NCI-H1436 (cell line): ENCODE measurements around the gene DTNA.
"Not testable (repeated sequence)": the region's sequence is repeated elsewhere in the genome, so short reads cannot be mapped to it uniquely, and the experiment has no call there.

Experiments
- DNase-seq: peaks from one replicate; lab custom pipeline; 2025; lab: John Stamatoyannopoulos, UW

The DTNA gene

DNA sequence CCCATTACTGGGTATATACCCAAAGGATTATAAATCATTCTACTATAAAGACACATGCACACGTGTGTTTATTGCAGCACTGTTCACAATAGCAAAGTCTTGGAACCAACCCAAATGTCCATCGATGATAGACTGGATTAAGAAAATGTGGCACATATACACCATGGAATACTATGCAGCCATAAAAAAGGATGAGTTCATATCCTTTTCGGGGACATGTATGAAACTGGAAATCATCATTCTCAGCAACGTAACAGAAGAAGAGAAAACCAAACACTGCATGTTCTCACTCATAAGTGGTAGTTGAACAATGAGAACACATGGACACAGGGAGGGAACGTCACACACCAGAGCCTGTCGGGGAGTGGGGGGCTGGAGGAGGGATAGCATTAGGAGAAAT lies 15.6 kb downstream of the DTNA start:
- not testable (repeated sequence) for DNase-seq

DNA sequence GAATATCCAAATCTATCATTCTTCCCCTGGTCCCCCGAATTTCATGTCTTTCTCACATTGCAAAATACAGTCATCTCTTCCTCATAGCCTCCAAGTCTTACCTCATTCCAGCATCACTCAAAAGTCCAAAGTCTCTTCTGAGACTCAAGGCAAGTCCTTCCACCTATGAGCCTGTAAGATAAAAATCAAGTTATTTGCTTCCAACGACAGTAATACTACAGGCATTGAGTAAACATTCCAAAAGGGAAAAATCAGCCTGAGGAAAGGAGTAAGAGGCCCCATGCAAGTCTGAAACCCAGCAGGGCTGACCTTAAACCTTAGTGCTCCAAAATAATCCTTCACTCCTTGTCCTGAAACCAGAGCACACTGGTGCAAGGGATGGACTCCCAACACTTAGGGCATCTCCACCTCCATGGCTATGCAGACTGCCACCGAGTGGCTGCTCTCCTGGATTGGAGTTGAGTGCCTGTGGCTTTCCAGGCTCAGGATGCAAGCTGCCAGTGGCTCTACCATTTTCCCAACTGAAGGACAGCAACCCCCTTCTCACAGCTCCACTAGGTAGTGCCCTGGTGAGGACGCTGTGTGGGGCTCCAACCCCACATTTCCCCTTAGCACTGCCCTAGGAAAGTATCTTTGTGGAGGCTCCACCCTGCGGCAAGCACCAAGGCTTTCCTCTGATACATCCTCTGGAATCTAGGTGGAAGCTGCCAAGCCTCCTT lies 16.3 kb downstream of the DTNA start:
- no peak for DNase-seq

GRCh38 chr18:34729264-34729663 lies 19.2 kb downstream of the DTNA start:
- DNase-seq, result peak; percentile 16

DNA sequence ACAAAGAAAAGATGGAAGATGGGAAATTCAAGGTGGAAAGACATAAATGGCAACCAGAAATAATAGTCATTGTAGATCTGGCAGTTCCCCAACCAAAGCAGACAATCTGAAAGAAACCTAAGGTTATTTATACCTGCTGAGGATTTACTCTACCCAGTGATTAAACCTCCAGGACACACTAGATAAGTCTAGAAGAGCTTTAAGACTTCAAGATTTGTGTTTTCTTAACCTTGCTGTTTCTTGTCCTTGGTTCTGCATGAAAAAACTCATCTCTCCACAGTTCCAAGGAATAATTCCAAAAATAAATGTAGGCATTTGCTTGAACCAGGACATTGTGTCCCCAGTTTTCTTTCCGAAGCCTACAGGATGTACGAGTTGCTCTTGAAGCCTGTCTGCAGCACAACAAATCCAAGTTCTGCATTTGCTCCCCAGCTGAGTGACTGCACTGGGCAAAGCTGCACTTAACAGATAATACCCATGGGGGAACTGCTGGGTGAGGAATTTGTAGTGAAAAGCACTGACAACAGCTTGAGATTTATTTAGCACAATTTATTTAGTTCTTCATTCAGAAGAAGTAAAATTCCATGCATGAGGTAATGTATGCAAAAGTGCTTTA lies 19.8 kb downstream of the DTNA start:
- no peak for DNase-seq

- DNase-seq, result no peak
These were observed 20.7 kb downstream of the DTNA start for GRCh38 chr18:34730774-34731173.

DNA sequence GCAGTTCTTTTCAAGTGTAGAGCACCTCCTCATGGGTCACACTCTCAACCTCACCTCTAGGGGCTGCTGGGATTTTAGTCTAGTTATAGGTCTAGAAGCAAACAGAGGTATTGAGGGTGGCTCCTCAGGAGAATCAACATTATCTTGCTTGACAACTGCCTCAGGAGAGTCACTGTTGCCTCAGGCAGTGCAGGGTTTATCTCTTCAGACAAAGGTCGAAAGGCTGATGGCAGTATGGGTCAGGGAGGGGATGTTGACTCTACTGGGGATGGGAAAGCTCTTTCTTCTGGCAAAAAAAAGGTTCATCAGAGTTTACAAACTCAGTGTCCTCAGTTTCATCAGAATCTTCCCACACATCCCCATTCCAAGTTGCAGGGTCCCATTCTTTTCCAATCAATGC lies 24.0 kb downstream of the DTNA start:
- no peak for DNase-seq

DNA sequence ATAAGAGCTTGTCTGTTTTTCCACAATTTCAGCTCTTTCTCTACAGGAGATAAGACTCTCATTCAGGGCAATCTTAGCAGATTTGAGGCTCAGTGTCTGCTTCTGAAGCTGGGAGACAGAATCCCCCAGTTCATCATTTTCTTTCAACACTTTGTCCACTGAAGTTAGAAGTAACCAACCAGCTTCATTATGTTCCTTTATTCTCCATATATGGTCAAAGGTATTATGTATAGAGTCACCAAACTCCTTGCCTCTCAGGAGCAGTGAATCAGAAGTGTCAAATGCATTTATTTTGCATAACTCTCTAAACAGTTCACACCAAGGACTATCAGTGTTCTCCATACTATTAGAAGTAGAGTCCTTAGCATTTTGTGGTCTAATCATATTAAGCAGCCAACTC lies 24.4 kb downstream of the DTNA start:
- not testable (repeated sequence) for DNase-seq

DNA sequence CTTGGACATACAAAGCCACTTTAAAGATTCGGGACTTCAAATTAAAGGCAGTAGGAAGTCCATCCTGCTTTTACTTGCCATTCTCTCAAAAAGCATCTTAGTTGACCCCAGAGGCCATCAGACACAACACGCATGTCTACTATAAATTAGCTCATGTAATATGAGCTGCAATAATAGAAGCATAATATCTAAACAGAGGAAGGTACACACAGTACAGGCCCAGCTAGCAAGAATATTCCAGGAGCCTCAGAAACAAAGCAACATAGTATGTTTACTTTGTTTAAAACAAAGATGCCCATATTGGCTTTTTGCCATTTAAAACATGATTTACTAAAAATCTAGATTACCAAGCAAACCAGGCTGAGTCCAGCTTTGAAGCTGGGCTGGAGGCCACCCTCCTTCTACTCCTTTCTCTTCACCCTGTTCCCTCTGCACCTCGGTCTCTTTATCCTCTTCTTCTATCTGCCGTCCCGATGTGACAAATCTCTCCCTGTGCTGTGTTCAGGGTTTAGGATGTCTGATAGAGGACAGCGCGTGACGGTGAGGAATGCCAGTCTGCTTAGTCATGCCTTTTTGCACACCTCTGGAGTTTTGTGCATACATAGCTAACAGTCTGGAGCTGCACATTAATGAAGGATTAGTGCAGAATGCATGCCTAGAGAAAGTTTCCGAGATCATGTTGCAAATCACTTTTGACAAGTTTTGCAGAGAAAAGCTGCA lies 28.2 kb downstream of the DTNA start:
- no peak for DNase-seq

GRCh38 chr18:34740101-34740500 lies 30.0 kb downstream of the DTNA start:
- no peak for DNase-seq

- DNase-seq, result no peak
These were observed 30.6 kb downstream of the DTNA start for GRCh38 chr18:34740724-34741123.

GRCh38 chr18:34741401-34741800 lies 31.3 kb downstream of the DTNA start:
- DNase-seq, result no peak

- no peak for DNase-seq
These were observed 32.8 kb downstream of the DTNA start for GRCh38 chr18:34742891-34743341.

GRCh38 chr18:34744569-34744968 lies 34.5 kb downstream of the DTNA start:
- DNase-seq, result no peak

DNA sequence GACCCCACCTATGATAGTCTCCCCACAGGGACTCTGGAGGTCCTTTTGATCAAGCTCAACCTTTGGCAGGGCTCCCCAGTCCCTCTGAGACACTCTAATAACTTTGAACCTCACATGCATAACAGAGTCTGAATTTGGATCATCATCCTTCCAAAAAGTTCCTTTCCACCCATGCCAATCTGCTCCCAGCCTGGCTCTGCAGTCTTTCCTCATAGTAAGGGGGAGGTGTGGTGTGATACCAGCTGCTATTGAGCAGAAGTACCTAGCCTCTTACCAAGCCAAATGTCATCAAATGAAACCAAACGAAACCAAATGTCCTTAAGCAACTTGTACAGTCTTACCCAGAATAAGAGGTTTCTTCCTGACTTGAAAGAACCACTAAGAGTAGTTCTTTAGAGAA lies 36.5 kb downstream of the DTNA start:
- DNase-seq, result no peak

- no peak for DNase-seq
These were observed 39.6 kb downstream of the DTNA start for GRCh38 chr18:34749721-34750120.

- DNase-seq, result no peak
These were observed 42.0 kb downstream of the DTNA start for GRCh38 chr18:34752056-34752455.

- no peak for DNase-seq
These were observed 44.2 kb downstream of the DTNA start for GRCh38 chr18:34754300-34754699.

GRCh38 chr18:34757666-34758065 lies 47.6 kb downstream of the DTNA start:
- no peak for DNase-seq

- DNase-seq, result no peak
These were observed 48.4 kb downstream of the DTNA start for GRCh38 chr18:34758378-34758948.

DNA sequence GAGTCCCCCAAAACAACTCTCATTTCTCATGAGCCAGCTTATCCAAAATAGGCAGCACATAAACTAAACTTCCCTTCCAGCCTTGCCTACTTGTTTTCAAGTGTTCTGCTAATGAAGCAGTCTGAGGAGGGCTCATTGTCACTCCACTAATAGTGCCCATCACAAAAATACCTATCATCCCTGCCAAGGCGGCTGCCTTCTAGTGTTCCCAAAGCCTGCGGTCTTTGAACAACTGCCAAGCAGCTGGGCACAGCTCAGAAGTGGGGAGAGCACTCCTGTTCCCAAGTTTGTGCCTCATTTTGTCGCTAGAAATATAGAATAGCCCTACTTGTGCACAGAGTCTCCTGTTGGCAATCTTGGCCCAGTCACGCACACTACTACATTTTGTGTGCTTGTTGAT lies 50.3 kb downstream of the DTNA start:
- DNase-seq, result no peak

DNA sequence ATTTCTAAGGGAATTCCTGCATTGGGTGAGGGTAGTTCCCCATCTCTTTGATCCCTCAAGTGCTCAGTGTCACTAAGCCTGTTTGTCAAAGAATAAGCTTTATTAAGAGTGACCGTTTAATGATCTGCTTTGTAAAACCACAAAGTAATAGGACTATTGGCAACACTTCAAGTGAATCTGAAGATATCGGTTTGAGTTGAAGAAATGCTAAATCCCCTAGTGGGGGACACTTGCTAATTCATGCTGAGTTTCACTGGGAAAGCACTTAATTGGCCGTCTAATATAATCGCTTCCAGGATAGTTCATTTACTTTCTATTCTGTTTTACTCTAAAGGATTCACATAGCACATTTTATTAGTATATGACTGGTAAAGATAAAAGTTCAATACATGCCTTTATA lies 54.4 kb downstream of the DTNA start:
- no peak for DNase-seq

DNA sequence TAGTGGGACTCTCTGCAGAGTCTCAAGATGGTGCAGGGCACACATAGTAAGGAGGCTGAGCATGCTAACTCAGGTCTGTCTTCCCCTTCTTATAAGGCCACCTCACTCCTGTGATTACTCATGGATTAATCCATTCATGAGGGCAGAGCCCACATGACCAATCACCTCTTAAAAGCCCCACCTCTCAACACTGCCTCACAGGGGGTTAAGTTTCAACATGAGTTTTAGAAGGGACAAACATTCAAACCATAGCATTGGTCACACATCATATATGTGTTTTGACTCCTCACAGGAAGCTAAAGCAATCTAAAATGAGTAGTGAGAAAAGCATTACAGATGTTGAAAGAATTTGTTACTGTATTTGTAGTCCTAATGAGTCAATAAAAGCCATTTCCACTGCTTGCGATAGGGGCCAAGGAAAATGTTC lies 57.5 kb downstream of the DTNA start:
- DNase-seq, result no peak

DNA sequence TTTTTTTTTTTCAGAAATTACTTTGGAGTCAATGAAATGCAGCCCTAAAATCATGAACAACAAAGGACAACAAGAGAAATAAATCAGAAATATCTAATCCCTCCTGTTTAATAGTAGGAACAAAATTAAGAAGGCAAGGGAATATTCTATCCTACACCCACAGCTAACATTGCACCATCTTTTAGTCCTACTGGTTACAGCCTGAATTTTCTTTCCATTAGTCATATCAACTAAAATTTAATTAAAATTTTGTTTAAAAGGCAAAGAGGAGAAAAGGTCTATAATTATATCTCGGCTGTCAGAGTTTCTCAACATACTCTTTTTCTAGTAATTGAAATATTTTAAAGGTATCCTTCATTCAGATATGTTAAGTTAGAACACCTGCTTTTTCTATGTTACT lies 61.9 kb downstream of the DTNA start:
- no peak for DNase-seq
